CD4-positive, CD25-positive, alpha-beta regulatory T cell (primary cell): ENCODE data around the gene DGCR2. TPM values are rescaled to one million over a fixed set of nuclear protein-coding genes. Genes with fewer than 3 reads are reported as not detected.
A peak's percentile ranks its signal among the peaks of the same experiment; 100 is the strongest.
"Not testable (repeated sequence)": the region's sequence is repeated elsewhere in the genome, so short reads cannot be mapped to it uniquely, and the experiment has no call there.

Source experiments
- ATAC-seq, 2 donors: fragments of 150-1000 bp; cut with Tn5 transposase; one replicate each; pipeline ENCODE4 v1.10.0; 2021; ENCODE audit warnings: low read depth in 2 of 2, moderate number of reproducible peaks in 2 of 2, moderate library complexity in 1 of 2
- DNase-seq, 3 donors: peaks; one replicate each; pipeline versions ENCODE4 v3.0.0 to v3.0.0-alpha.2; 2012 to 2022; ENCODE audit warnings: mixed read lengths in 1 of 3
- H3K27ac ChIP-seq: one replicate; pipeline ENCODE4 v1.7.0; 2013; ENCODE audit warnings: mild to moderate bottlenecking, low read length; ENCODE audit not compliant: insufficient read depth, poor library complexity, severe bottlenecking
- H3K27me3 ChIP-seq: one replicate; pipeline ENCODE4 v1.7.0; 2013; ENCODE audit warnings: low read length; ENCODE audit not compliant: control insufficient read depth, insufficient read depth
- H3K36me3 ChIP-seq: one replicate; pipeline ENCODE4 v1.7.0; 2013; ENCODE audit warnings: mild to moderate bottlenecking, low read length, moderate library complexity; ENCODE audit not compliant: control insufficient read depth, insufficient read depth
- H3K4me1 ChIP-seq: 2 replicates; pipeline ENCODE4 v1.7.0; 2013; ENCODE audit warnings: mild to moderate bottlenecking, low read length; ENCODE audit not compliant: insufficient read depth, control insufficient read depth, poor library complexity, severe bottlenecking
- H3K4me3 ChIP-seq: one replicate; pipeline ENCODE4 v1.7.0; 2013; ENCODE audit warnings: low read depth, mild to moderate bottlenecking, low read length, moderate library complexity
- H3K9me3 ChIP-seq, 2 experiments: 1 replicate in 1 of 2; 2 replicates in 1 of 2; pipeline ENCODE4 v1.7.0; 2013; ENCODE audit warnings: low read length in 2 of 2, mild to moderate bottlenecking in 1 of 2, moderate library complexity in 1 of 2; ENCODE audit not compliant: control insufficient read depth in 2 of 2
- H3K27ac Mint-ChIP-seq, 3 donors: one replicate each; pipeline ENCODE4 v1.8.0; 2020 to 2022; ENCODE audit warnings: mild to moderate bottlenecking in 3 of 3, mixed read lengths in 3 of 3, moderate library complexity in 2 of 3
- H3K27me3 Mint-ChIP-seq: one replicate; pipeline ENCODE4 v1.8.0; 2022; ENCODE audit warnings: mild to moderate bottlenecking, mixed read lengths
- H3K36me3 Mint-ChIP-seq: one replicate; pipeline ENCODE4 v1.8.0; 2020; ENCODE audit warnings: mixed read lengths
- H3K4me1 Mint-ChIP-seq, 4 donors: one replicate each; pipeline ENCODE4 v1.8.0; 2020 to 2022; ENCODE audit warnings: mixed read lengths in 4 of 4, mild to moderate bottlenecking in 1 of 4
- H3K4me3 Mint-ChIP-seq, 4 donors: one replicate each; pipeline ENCODE4 v1.8.0; 2020 to 2022; ENCODE audit warnings: mild to moderate bottlenecking in 4 of 4, mixed read lengths in 4 of 4, moderate library complexity in 3 of 4
- H3K9me3 Mint-ChIP-seq, 7 donors: one replicate each; pipeline ENCODE4 v1.8.0; 2020 to 2022; ENCODE audit warnings: mixed read lengths in 7 of 7, mild to moderate bottlenecking in 3 of 7, moderate library complexity in 2 of 7
- polyA plus RNA-seq, 4 donors: library from polyadenylated mRNA; unstranded; fragments of 300-500 nt; fragmentation: Illumina TruSeq; gene quantifications; one replicate each; pipeline ENCODE4 v1.2.3, GENCODE V29; 2021
- total RNA-seq: library from RNA; stranded (reverse); gene quantifications from one replicate; pipeline ENCODE4 v1.2.3, GENCODE V29; 2022

DGCR2 gene
- total and polyA plus RNA-seq, 5 donors from 2014 or later = 51.8 to 75.2 (median 58.4) TPM

- no peaks in the 10 kb centered on the region for H3K9me3 ChIP-seq
- Mint-ChIP-seq H3K9me3 (peaks cover 0 to 1% (median 0%) of the 10 kb centered on the region in 7 donors), H3K4me1 (peaks cover 0 to 4% (median 0%) of the 10 kb centered on the region in 4 donors), H3K27ac (no peak overlapping the region), H3K4me3 (peak overlapping the region in 1 of 4 donors; percentile 27), H3K27me3 (peaks cover 51% of the 10 kb centered on the region), H3K36me3 (no peaks in the 10 kb centered on the region)
- no peak overlapping the region for H3K4me3 ChIP-seq
- H3K36me3 ChIP-seq = no peaks in the 10 kb centered on the region
- DNase-seq (no peak), ATAC-seq (no peak)
- H3K27ac ChIP-seq = no peak overlapping the region
- peaks cover 5% of the 10 kb centered on the region for H3K4me1 ChIP-seq
- H3K27me3 ChIP-seq = peaks cover 16% of the 10 kb centered on the region
Observed at GRCh38 chr22:19164425-19164824, 42.2 kb upstream of the DGCR2 start.

GRCh38 chr22:19158649-19159048, 36.4 kb upstream of the DGCR2 start:
- H3K36me3 Mint-ChIP-seq, H3K4me3 ChIP-seq, ATAC-seq, H3K27ac Mint-ChIP-seq, H3K4me3 Mint-ChIP-seq, H3K4me1 ChIP-seq, H3K36me3 ChIP-seq, H3K4me1 Mint-ChIP-seq, H3K27me3 ChIP-seq, H3K9me3 ChIP-seq, H3K27ac ChIP-seq, H3K9me3 Mint-ChIP-seq, DNase-seq: not testable (repeated sequence)
- peaks cover 37% of the 10 kb centered on the region for H3K27me3 Mint-ChIP-seq

GRCh38 chr22:19156109-19156508, 33.9 kb upstream of the DGCR2 start:
- H3K36me3 Mint-ChIP-seq, ATAC-seq, DNase-seq, H3K4me1 ChIP-seq, H3K27ac Mint-ChIP-seq, H3K9me3 Mint-ChIP-seq, H3K9me3 ChIP-seq, H3K27ac ChIP-seq, H3K4me3 Mint-ChIP-seq, H3K36me3 ChIP-seq, H3K4me3 ChIP-seq: not testable (repeated sequence)
- H3K27me3 Mint-ChIP-seq = peaks cover 50% of the 10 kb centered on the region
- peaks cover 13% of the 10 kb centered on the region for H3K27me3 ChIP-seq
- H3K4me1 Mint-ChIP-seq = peaks cover 0 to 15% (median 6%) of the 10 kb centered on the region in 4 donors

- Histone ChIP-seq H3K9me3 (no peaks in the 10 kb centered on the region), H3K4me1 (peaks cover 16% of the 10 kb centered on the region), H3K4me3 (no peak overlapping the region), H3K27me3 (peaks cover 17% of the 10 kb centered on the region), H3K36me3 (no peaks in the 10 kb centered on the region), H3K27ac (no peak overlapping the region)
- H3K4me3 Mint-ChIP-seq = peak overlapping the region in 2 of 4 donors; percentile 0 to 49
- peaks cover 0 to 18% (median 9%) of the 10 kb centered on the region in 4 donors for H3K4me1 Mint-ChIP-seq
- no peaks in the 10 kb centered on the region for H3K36me3 Mint-ChIP-seq
- ATAC-seq (no peak), DNase-seq (no peak)
- peak overlapping the region in 1 of 3 donors; percentile 88 for H3K27ac Mint-ChIP-seq
- H3K9me3 Mint-ChIP-seq = peaks cover 0 to 5% (median 0%) of the 10 kb centered on the region in 7 donors
- H3K27me3 Mint-ChIP-seq = peaks cover 57% of the 10 kb centered on the region
Observed at GRCh38 chr22:19152942-19153883, 31.0 kb upstream of the DGCR2 start.

- peaks cover 69% of the 10 kb centered on the region for H3K27me3 Mint-ChIP-seq
- H3K4me1 Mint-ChIP-seq = peaks cover 0 to 19% (median 11%) of the 10 kb centered on the region in 4 donors
- DNase-seq (no peak), ATAC-seq (no peak)
- H3K9me3 Mint-ChIP-seq = peaks cover 0 to 5% (median 0%) of the 10 kb centered on the region in 7 donors
- H3K27ac Mint-ChIP-seq = no peak overlapping the region
- Histone ChIP-seq H3K4me1 (peaks cover 16% of the 10 kb centered on the region), H3K4me3 (no peak overlapping the region), H3K36me3 (no peaks in the 10 kb centered on the region), H3K9me3 (no peaks in the 10 kb centered on the region), H3K27me3 (peaks cover 17% of the 10 kb centered on the region), H3K27ac (no peak overlapping the region)
- no peaks in the 10 kb centered on the region for H3K36me3 Mint-ChIP-seq
- H3K4me3 Mint-ChIP-seq = peak overlapping the region; percentile 1 to 81 (median 70)
Observed at GRCh38 chr22:19151329-19152191, 29.3 kb upstream of the DGCR2 start.

GRCh38 chr22:19150482-19151328, 28.5 kb upstream of the DGCR2 start:
- H3K36me3 ChIP-seq = no peaks in the 10 kb centered on the region
- no peak overlapping the region for H3K27ac ChIP-seq
- H3K27me3 Mint-ChIP-seq = peaks cover 68% of the 10 kb centered on the region
- DNase-seq = no peak
- H3K27ac Mint-ChIP-seq = peak overlapping the region in 1 of 3 donors; percentile 72
- peak overlapping the region; percentile 1 to 77 (median 59) for H3K4me3 Mint-ChIP-seq
- no peak overlapping the region for H3K4me3 ChIP-seq
- H3K9me3 Mint-ChIP-seq = peaks cover 0 to 5% (median 0%) of the 10 kb centered on the region in 7 donors
- H3K27me3 ChIP-seq = peaks cover 17% of the 10 kb centered on the region
- H3K36me3 Mint-ChIP-seq = no peaks in the 10 kb centered on the region
- peaks cover 0 to 19% (median 11%) of the 10 kb centered on the region in 4 donors for H3K4me1 Mint-ChIP-seq
- no peaks in the 10 kb centered on the region for H3K9me3 ChIP-seq
- ATAC-seq = no peak
- H3K4me1 ChIP-seq = peaks cover 16% of the 10 kb centered on the region

- Histone ChIP-seq H3K27me3 (peaks cover 17% of the 10 kb centered on the region), H3K36me3 (no peaks in the 10 kb centered on the region), H3K27ac (no peak within 1 kb of the TSS), H3K4me1 (peaks cover 16% of the 10 kb centered on the region), H3K9me3 (no peaks in the 10 kb centered on the region), H3K4me3 (no peak within 1 kb of the TSS)
- peaks cover 0 to 19% (median 11%) of the 10 kb centered on the region in 4 donors for H3K4me1 Mint-ChIP-seq
- no peaks in the 10 kb centered on the region for H3K36me3 Mint-ChIP-seq
- peaks cover 68% of the 10 kb centered on the region for H3K27me3 Mint-ChIP-seq
- DNase-seq = no peak
- peak within 1 kb of the TSS in 1 of 3 donors; percentile 72 for H3K27ac Mint-ChIP-seq
- no peak for ATAC-seq
- H3K4me3 Mint-ChIP-seq = peak within 1 kb of the TSS; percentile 1 to 78 (median 59)
- peaks cover 0 to 5% (median 1%) of the 10 kb centered on the region in 7 donors for H3K9me3 Mint-ChIP-seq
Observed at GRCh38 chr22:19149991-19150390, 27.8 kb upstream of the DGCR2 start, which contains the start of gene GSC2. Gene GSC2 (minus strand): TSS chr22:19150292. CDS start chr22:19150283, 9 bp downstream.
